KMS-11 (cell line): ENCODE measurements around the gene ARID4B.
A peak's percentile ranks its signal among the peaks of the same experiment; 100 is the strongest.

Source experiments
- H2AFZ ChIP-seq: fragments of 200-600 bp; sonication (generic); 2 replicates; pipeline ENCODE4 v1.6.1; 2016; ENCODE audit warnings: antibody characterized with exemption, mixed run types, low read depth
- H3K27ac ChIP-seq: fragments of 200-600 bp; sonication (generic); 2 replicates; pipeline ENCODE4 v1.6.1; 2016; ENCODE audit warnings: mild to moderate bottlenecking, mixed run types
- H3K27me3 ChIP-seq: fragments of 200-600 bp; sonication (generic); 2 replicates; pipeline ENCODE4 v1.6.1; 2017; ENCODE audit warnings: mild to moderate bottlenecking, low read depth, mixed run types, moderate library complexity; ENCODE audit not compliant: insufficient read depth
- H3K36me3 ChIP-seq: fragments of 200-600 bp; sonication (generic); 2 replicates; pipeline ENCODE4 v1.6.1; 2017; ENCODE audit warnings: mild to moderate bottlenecking, mixed run types; ENCODE audit not compliant: insufficient read depth
- H3K4me1 ChIP-seq: fragments of 200-600 bp; sonication (generic); 2 replicates; pipeline ENCODE4 v1.6.1; 2016; ENCODE audit warnings: mild to moderate bottlenecking, low read depth, mixed run types; ENCODE audit not compliant: poor library complexity, severe bottlenecking
- H3K4me2 ChIP-seq: fragments of 200-600 bp; sonication (generic); 2 replicates; pipeline ENCODE4 v1.7.0; 2016; ENCODE audit warnings: mild to moderate bottlenecking, mixed run types
- H3K4me3 ChIP-seq: fragments of 200-600 bp; sonication (generic); IDR thresholded peaks from 2 replicates; pipeline ENCODE4 v1.6.1; 2017; ENCODE audit warnings: low read depth, low read length, mixed read lengths; ENCODE audit not compliant: insufficient read depth
- H3K79me2 ChIP-seq: fragments of 200-600 bp; sonication (generic); 2 replicates; pipeline ENCODE4 v1.6.1; 2016; ENCODE audit warnings: low read depth, mixed run types; ENCODE audit not compliant: insufficient read depth
- H3K9ac ChIP-seq: fragments of 200-600 bp; sonication (generic); 2 replicates; pipeline ENCODE4 v1.6.1; 2016; ENCODE audit warnings: mild to moderate bottlenecking, mixed run types
- H4K20me1 ChIP-seq: fragments of 200-600 bp; sonication (generic); 2 replicates; pipeline ENCODE4 v1.6.1; 2016; ENCODE audit warnings: mild to moderate bottlenecking, mixed run types; ENCODE audit not compliant: insufficient read depth
- CTCF ChIP-seq: fragments of 200-600 bp; sonication (generic); conservative IDR thresholded peaks from 2 replicates; pipeline ENCODE4 v1.6.1; 2017; ENCODE audit warnings: low read depth, mild to moderate bottlenecking, antibody characterized with exemption, low read length, moderate library complexity, mixed read lengths

ARID4B gene

GRCh38 chr1:235328271-235329138 lies 526 bp upstream of the ARID4B start, which contains the start of gene GGPS1:
Gene GGPS1 (plus strand): TSS chr1:235328570. CDS start chr1:235335265, 6,695 bp downstream.
- Histone ChIP-seq H3K4me1 (peaks cover 42% of the 10 kb centered on the region), H2AFZ (peak within 1 kb of the TSS; percentile 67), H3K27me3 (no peaks in the 10 kb centered on the region), H3K4me2 (peak within 1 kb of the TSS; percentile 93), H3K4me3 (peak within 1 kb of the TSS; percentile 84), H3K79me2 (peaks cover 86% of the 10 kb centered on the region), H3K36me3 (no peaks in the 10 kb centered on the region), H3K9ac (peak within 1 kb of the TSS; percentile 75), H4K20me1 (peaks cover 24% of the 10 kb centered on the region), H3K27ac (peak within 1 kb of the TSS; percentile 67)
- no peak for TF ChIP-seq CTCF

GRCh38 chr1:235326719-235327558 lies 1.0 kb downstream of the ARID4B start:
- Histone ChIP-seq H3K4me2 (peak overlapping the region; percentile 93), H2AFZ (peak overlapping the region; percentile 32), H3K27ac (peak overlapping the region; percentile 67), H3K9ac (peak overlapping the region; percentile 75), H3K4me1 (peaks cover 38% of the 10 kb centered on the region), H3K4me3 (peak overlapping the region; percentile 88), H3K27me3 (no peaks in the 10 kb centered on the region), H4K20me1 (peaks cover 28% of the 10 kb centered on the region), H3K79me2 (peaks cover 86% of the 10 kb centered on the region), H3K36me3 (no peaks in the 10 kb centered on the region)
- no peak for TF ChIP-seq CTCF

- TF ChIP-seq CTCF, result no peak
- Histone ChIP-seq H3K36me3 (no peaks in the 10 kb centered on the region), H3K4me2 (peak overlapping the region; percentile 93), H3K27ac (no peak overlapping the region; the same call in 1 of the 2 replicates), H4K20me1 (peaks cover 32% of the 10 kb centered on the region), H2AFZ (no peak overlapping the region), H3K4me1 (peaks cover 28% of the 10 kb centered on the region), H3K79me2 (peaks cover 86% of the 10 kb centered on the region), H3K4me3 (peak overlapping the region; percentile 5), H3K9ac (peak overlapping the region; percentile 75; the same call in 1 of the 2 replicates), H3K27me3 (no peaks in the 10 kb centered on the region)
Measured at GRCh38 chr1:235325854-235326253, 2.1 kb downstream of the ARID4B start.

- no peak overlapping the region for H3K9ac ChIP-seq
- no peak overlapping the region for H2AFZ ChIP-seq
- H3K36me3 ChIP-seq, result no peaks in the 10 kb centered on the region
- peaks cover 21% of the 10 kb centered on the region for H3K4me1 ChIP-seq
- peaks cover 32% of the 10 kb centered on the region for H4K20me1 ChIP-seq
- H3K27ac ChIP-seq, result no peak overlapping the region
- H3K4me2 ChIP-seq, result peak overlapping the region; percentile 93
- TF ChIP-seq CTCF, result no peak
- H3K79me2 ChIP-seq, result peaks cover 86% of the 10 kb centered on the region
- H3K27me3 ChIP-seq, result no peaks in the 10 kb centered on the region
- peak overlapping the region; percentile 5 for H3K4me3 ChIP-seq
Measured at GRCh38 chr1:235325139-235325538, 2.8 kb downstream of the ARID4B start.
